Upper lobe of left lung (tissue), 6 donors: ENCODE results near the gene DLST. TPM values are rescaled to one million over a fixed set of nuclear protein-coding genes. Genes with fewer than 3 reads are reported as not detected.

ENCODE experiments used
- ATAC-seq, 2 donors: fragments of 200-7000 bp; cut with Tn5 transposase; one replicate each; pipeline ENCODE4 v1.9.1; 2022; ENCODE audit warnings: mild to moderate bottlenecking in 2 of 2, moderate library complexity in 2 of 2; ENCODE audit not compliant: low FRiP score in 2 of 2
- DNase-seq, 2 donors: peaks; one replicate each; pipeline ENCODE4 v3.0.0-alpha.2; 2019 to 2020
- H3K27ac ChIP-seq, 4 donors: fragments of 200-600 bp; sonication (generic); one replicate each; pipeline ENCODE4 v1.5.1; 2016 to 2019
- H3K27me3 ChIP-seq, 4 donors: fragments of 200-600 bp; sonication (generic); one replicate each; pipeline ENCODE4 v1.5.1; 2017 to 2019
- H3K36me3 ChIP-seq, 4 donors: fragments of 200-600 bp; sonication (generic); one replicate each; pipeline ENCODE4 v1.5.1; 2016 to 2019
- H3K4me1 ChIP-seq, 4 donors: fragments of 200-600 bp; sonication (generic); one replicate each; pipeline ENCODE4 v1.5.1; 2018 to 2019
- H3K4me3 ChIP-seq, 4 donors: fragments of 200-600 bp; sonication (generic); one replicate each; pipeline ENCODE4 v1.5.1; 2017 to 2019; ENCODE audit warnings: mild to moderate bottlenecking in 2 of 4, moderate library complexity in 1 of 4
- H3K9me3 ChIP-seq, 4 donors: fragments of 200-600 bp; sonication (generic); one replicate each; pipeline ENCODE4 v1.5.1; 2018 to 2019
- EP300 ChIP-seq, 4 donors: sonication (generic); formaldehyde crosslinking; IDR thresholded peaks; one replicate each; pipeline ENCODE4 v1.5.1; 2017; ENCODE audit warnings: antibody characterized with exemption in 4 of 4, control low read depth in 2 of 4
- POLR2A ChIP-seq, 4 donors: fragments of 450-650 bp; IDR thresholded peaks; one replicate each; pipeline ENCODE4 v1.5.1; 2016 to 2017; ENCODE audit warnings: antibody characterized with exemption in 4 of 4, mild to moderate bottlenecking in 2 of 4
- POLR2AphosphoS5 ChIP-seq, 2 donors: sonication (generic); formaldehyde crosslinking; IDR thresholded peaks; one replicate each; pipeline ENCODE4 v1.5.1; 2017; ENCODE audit warnings: antibody characterized with exemption in 2 of 2
- WGBS, 2 donors: methylation state at CpG; one replicate each; pipeline ENCODE4 v1.1.5; 2017 to 2018; 5-methylcytosine and 5-hydroxymethylcytosine counted together
- total RNA-seq, 6 donors: library from RNA; depleted of rRNA in 4 of 6; stranded (reverse); fragments of >200 nt in 4 of 6; gene quantifications; one replicate each; pipeline versions ENCODE4 v1.1.0 to v1.2.1, GENCODE V29; 2016 to 2021
- TF ChIP-seq, protein P1 (sequence below), 6 experiments: fragments of 450-650 bp in 4 of 6; fragments of 200-600 bp in 2 of 6; sonication (generic) in 2 of 6; IDR thresholded peaks; one replicate each; pipeline ENCODE4 v1.5.1; 2016 to 2019; ENCODE audit warnings: antibody characterized with exemption in 6 of 6
- donor health status: DM: no; HTN: no; CAD: no; lungs with moderate emphysema.
- donor health status: DM: no; HTN: yes; CAD: no; lungs with severe emphysema.

Gene DLST
- total RNA-seq, 6 donors from 2014 or later: 81.0 to 95.3 (median 83.1) TPM

- Histone ChIP-seq H3K4me3 (no peak overlapping the region), H3K27ac (no peak overlapping the region), H3K27me3 (peaks cover 0 to 2% (median 0%) of the 10 kb centered on the region in 4 donors), H3K9me3 (no peaks in the 10 kb centered on the region), H3K4me1 (peaks cover 9 to 23% (median 12%) of the 10 kb centered on the region in 4 donors), H3K36me3 (no peaks in the 10 kb centered on the region)
- 95 to 100% methylated on average over 1 to 16 of the region's 16 CpGs for WGBS, 2 donors
- TF ChIP-seq POLR2AphosphoS5 (IDR thresholded peaks at IDR 0.05) (no peak), EP300 (IDR thresholded peaks at IDR 0.05) (no peak), POLR2A (IDR thresholded peaks at IDR 0.05) (no peak)
- TF ChIP-seq, protein P1, sequence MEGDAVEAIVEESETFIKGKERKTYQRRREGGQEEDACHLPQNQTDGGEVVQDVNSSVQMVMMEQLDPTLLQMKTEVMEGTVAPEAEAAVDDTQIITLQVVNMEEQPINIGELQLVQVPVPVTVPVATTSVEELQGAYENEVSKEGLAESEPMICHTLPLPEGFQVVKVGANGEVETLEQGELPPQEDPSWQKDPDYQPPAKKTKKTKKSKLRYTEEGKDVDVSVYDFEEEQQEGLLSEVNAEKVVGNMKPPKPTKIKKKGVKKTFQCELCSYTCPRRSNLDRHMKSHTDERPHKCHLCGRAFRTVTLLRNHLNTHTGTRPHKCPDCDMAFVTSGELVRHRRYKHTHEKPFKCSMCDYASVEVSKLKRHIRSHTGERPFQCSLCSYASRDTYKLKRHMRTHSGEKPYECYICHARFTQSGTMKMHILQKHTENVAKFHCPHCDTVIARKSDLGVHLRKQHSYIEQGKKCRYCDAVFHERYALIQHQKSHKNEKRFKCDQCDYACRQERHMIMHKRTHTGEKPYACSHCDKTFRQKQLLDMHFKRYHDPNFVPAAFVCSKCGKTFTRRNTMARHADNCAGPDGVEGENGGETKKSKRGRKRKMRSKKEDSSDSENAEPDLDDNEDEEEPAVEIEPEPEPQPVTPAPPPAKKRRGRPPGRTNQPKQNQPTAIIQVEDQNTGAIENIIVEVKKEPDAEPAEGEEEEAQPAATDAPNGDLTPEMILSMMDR (IDR thresholded peaks at IDR 0.05): no peak
- DNase-seq (peak in 1 of 2 donors; percentile 60), ATAC-seq (no peak)
These were observed 67.5 kb downstream of the DLST start for GRCh38 chr14:74949191-74949601.

- no peak overlapping the region for H3K27ac ChIP-seq
- DNase-seq (no peak), ATAC-seq (no peak)
- H3K4me3 ChIP-seq: no peak overlapping the region
- peaks cover 15 to 30% (median 18%) of the 10 kb centered on the region in 4 donors for H3K4me1 ChIP-seq
- H3K27me3 ChIP-seq: peaks cover 0 to 9% (median 0%) of the 10 kb centered on the region in 4 donors
- WGBS, 2 donors: 82 to 88% methylated on average over 17 of the region's 17 CpGs
- no peaks in the 10 kb centered on the region for H3K36me3 ChIP-seq
- TF ChIP-seq POLR2AphosphoS5 (IDR thresholded peaks at IDR 0.05): no peak
- TF ChIP-seq POLR2A (IDR thresholded peaks at IDR 0.05): no peak
- no peak for TF ChIP-seq EP300 (IDR thresholded peaks at IDR 0.05)
- TF ChIP-seq, protein P1 (IDR thresholded peaks at IDR 0.05): no peak
- no peaks in the 10 kb centered on the region for H3K9me3 ChIP-seq
These were observed 68.3 kb downstream of the DLST start for GRCh38 chr14:74949859-74950573.

GRCh38 chr14:74950795-74951442, 69.2 kb downstream of the DLST start:
- no peak overlapping the region for H3K27ac ChIP-seq

GRCh38 chr14:74951443-74952179, 69.9 kb downstream of the DLST start:
- DNase-seq (peak in 1 of 2 donors; percentile 49), ATAC-seq (no peak)
- Histone ChIP-seq H3K27ac (no peak overlapping the region), H3K27me3 (peaks cover 0 to 11% (median 0%) of the 10 kb centered on the region in 4 donors), H3K4me1 (peaks cover 9 to 22% (median 17%) of the 10 kb centered on the region in 4 donors), H3K36me3 (no peaks in the 10 kb centered on the region), H3K9me3 (no peaks in the 10 kb centered on the region), H3K4me3 (no peak overlapping the region)
- TF ChIP-seq POLR2AphosphoS5 (IDR thresholded peaks at IDR 0.05) (no peak), POLR2A (IDR thresholded peaks at IDR 0.05) (no peak), EP300 (IDR thresholded peaks at IDR 0.05) (no peak)
- TF ChIP-seq, protein P1 (IDR thresholded peaks at IDR 0.05): no peak
- WGBS, 2 donors: 60 to 70% methylated on average over 9 to 15 of the region's 15 CpGs

More at GRCh38 chr14:74950795-74951442, 69.2 kb downstream of the DLST start:
- WGBS, 2 donors: 85 to 92% methylated on average over 8 to 9 of the region's 9 CpGs
- TF ChIP-seq POLR2A (IDR thresholded peaks at IDR 0.05) (no peak), EP300 (IDR thresholded peaks at IDR 0.05) (no peak), POLR2AphosphoS5 (IDR thresholded peaks at IDR 0.05) (no peak)
- TF ChIP-seq, protein P1 (IDR thresholded peaks at IDR 0.05): no peak
- Histone ChIP-seq H3K4me1 (peaks cover 16 to 29% (median 23%) of the 10 kb centered on the region in 4 donors), H3K36me3 (no peaks in the 10 kb centered on the region), H3K27me3 (peaks cover 0 to 11% (median 0%) of the 10 kb centered on the region in 4 donors), H3K4me3 (no peak overlapping the region), H3K9me3 (no peaks in the 10 kb centered on the region)
- DNase-seq (no peak), ATAC-seq (no peak)
